Amygdala (tissue), 56 donors: ENCODE data around the gene LYRM4.

Experiments
- DNase-seq, 56 donors: peaks; one replicate each; lab custom pipeline; 2025; lab: John Stamatoyannopoulos, UW

Gene LYRM4

GRCh38 chr6:5107341-5107740 is 153.4 kb downstream of the LYRM4 start:
- no peak for DNase-seq

- no peak for DNase-seq
Observed at GRCh38 chr6:5105146-5105545, 155.6 kb downstream of the LYRM4 start.

DNA sequence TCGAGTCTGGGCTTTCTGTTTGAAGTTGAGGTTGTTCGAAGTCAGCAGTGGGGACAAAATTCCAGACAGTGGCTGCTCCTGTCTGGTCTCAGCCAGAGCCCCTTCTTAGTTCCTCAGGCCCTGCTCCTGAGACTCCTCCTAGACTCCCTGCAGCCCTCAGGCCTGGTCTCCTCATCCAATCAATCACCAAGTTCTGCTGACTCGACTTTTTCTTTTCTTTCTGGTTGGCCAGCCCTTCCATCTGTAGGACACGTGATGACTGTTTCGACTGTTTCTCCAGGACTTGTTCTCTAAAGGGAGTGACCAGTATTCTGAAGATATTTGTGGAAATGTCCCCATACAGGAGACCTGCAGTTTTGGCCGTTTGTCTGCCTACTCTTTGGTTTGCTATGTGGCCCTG is 156.1 kb downstream of the LYRM4 start:
- no peak for DNase-seq

DNA sequence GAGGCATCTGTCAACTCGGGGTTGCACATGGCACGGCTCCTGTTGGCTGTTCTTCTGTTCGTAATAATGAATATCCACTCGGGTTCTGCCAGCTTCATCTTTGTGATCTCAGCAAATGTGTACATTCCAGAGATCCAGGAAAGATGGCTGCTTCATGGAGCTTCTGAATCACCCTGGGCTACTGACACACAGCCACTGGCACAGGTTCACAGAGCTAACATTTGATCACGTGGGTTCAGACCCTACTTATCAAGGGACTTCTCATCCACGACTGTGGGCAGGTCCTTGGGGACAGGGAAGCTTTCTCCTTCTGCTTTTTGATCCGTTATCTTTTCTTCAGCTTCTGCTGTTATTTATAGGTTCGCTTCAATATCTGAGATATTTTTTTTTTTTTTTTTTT is 157.5 kb downstream of the LYRM4 start:
- no peak for DNase-seq

- DNase-seq = no peak
Observed at GRCh38 chr6:5102267-5102970, 158.3 kb downstream of the LYRM4 start.

DNA sequence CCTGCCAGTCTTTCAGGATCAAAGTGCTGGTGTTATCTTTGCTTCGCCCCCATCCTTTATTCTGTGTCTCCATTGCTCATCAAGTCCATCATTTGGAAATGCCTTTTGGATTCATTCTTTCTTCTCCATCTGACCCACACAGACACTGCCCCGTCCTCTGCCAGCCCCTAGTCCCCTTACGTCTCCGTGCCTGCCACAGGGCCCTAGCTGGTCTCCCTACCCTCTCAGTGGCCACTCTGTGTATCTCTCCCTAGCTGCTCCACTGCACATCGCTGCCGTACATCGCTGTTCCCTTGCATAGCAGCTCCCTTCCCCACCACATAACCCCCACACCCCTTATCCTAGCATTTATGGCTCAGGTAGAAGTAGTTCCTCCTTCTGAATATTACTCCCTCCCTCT is 159.9 kb downstream of the LYRM4 start:
- DNase-seq = no peak

DNA sequence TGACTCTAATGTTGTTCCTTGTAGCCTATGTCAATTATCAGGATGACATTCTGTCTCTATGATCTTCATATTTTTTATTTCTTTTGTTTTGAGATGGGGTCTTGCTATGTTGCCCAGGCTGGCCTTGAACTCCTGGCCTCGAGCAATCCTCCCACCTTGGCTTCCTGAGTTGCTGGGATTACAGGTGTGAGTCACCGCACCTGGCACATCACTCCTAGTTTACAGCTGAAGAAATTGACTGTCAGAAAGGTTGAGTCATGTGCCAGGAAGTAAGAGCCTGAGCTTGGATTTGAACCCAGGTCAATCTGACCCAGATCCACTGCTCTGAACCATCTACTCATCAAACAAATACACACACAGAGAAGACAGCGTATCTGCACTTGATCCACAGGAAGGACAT is 161.2 kb downstream of the LYRM4 start:
- DNase-seq = no peak

- DNase-seq = no peak
Observed at GRCh38 chr6:5098501-5099270, 162.1 kb downstream of the LYRM4 start.

- no peak for DNase-seq
Observed at GRCh38 chr6:5096482-5096881, 164.3 kb downstream of the LYRM4 start.

GRCh38 chr6:5095236-5095635 is 165.5 kb downstream of the LYRM4 start:
- DNase-seq = no peak

DNA sequence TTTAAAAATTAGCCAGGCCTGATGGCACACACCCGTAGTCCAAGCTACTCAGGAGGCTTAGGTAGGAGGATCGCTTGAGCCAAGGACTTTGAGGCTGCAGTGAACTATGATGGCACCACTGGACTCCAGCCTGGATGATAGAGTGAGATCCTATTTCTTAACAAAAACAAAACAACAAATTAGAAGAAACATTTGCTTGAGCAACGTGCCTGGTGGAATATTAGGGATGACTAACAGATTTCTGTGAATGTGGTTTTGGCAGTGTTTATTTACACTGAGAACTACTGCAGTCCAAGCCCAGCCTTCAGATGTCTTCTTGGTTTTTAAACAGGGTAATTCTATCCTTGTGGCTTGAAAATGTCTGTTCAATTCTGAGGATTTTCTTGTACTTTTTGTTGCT is 166.4 kb downstream of the LYRM4 start:
- DNase-seq = no peak

GRCh38 chr6:5093231-5094015 is 167.3 kb downstream of the LYRM4 start:
- DNase-seq = peak in 4 of 56 donors; percentile 13 to 25 (median 19)

GRCh38 chr6:5091210-5092069 is 169.3 kb downstream of the LYRM4 start:
- DNase-seq = no peak

GRCh38 chr6:5090603-5091002 is 170.1 kb downstream of the LYRM4 start:
- no peak for DNase-seq

GRCh38 chr6:5089481-5090438 is 171.0 kb downstream of the LYRM4 start:
- DNase-seq = no peak

GRCh38 chr6:5088780-5089179 is 172.0 kb downstream of the LYRM4 start:
- no peak for DNase-seq

GRCh38 chr6:5087389-5087788 is 173.4 kb downstream of the LYRM4 start:
- peak in 48 of 56 donors; percentile 18 to 83 (median 52) for DNase-seq

GRCh38 chr6:5086294-5086890 is 174.4 kb downstream of the LYRM4 start:
- peak in 1 of 56 donors; percentile 23 for DNase-seq
